HepG2 (cell line): Measurements from ENCODE around the gene SMARCAD1. TPM values are rescaled to one million over a fixed set of nuclear protein-coding genes. Genes with fewer than 3 reads are reported as not detected.

Experiments used
- ARID4A ChIP-seq: sonication (generic); formaldehyde crosslinking; IDR thresholded peaks from 2 replicates; pipeline ENCODE4 v1.5.0; 2020; ENCODE audit warnings: mild to moderate bottlenecking, missing genetic modification reagents, borderline replicate concordance
- BRF2 ChIP-seq: sonication (generic); formaldehyde crosslinking; IDR thresholded peaks from 2 replicates; pipeline ENCODE4 v1.8.1; 2022; ENCODE audit warnings: mild to moderate bottlenecking, missing genetic modification reagents
- HMG20B ChIP-seq: conservative IDR thresholded peaks from 2 replicates; pipeline ENCODE4 v1.6.1; 2016; ENCODE audit warnings: missing genetic modification reagents, missing compliant biosample characterization
- KDM2A ChIP-seq: sonication (generic); formaldehyde crosslinking; IDR thresholded peaks from 2 replicates; pipeline ENCODE4 v1.4.0; 2020; ENCODE audit warnings: low read depth, missing genetic modification reagents, borderline replicate concordance
- MXD3 ChIP-seq: IDR thresholded peaks from 2 replicates; pipeline ENCODE4 v1.6.1; 2016; ENCODE audit warnings: mild to moderate bottlenecking, missing biosample characterization, missing genetic modification reagents
- NR1H2 ChIP-seq: sonication (generic); formaldehyde crosslinking; IDR thresholded peaks from 2 replicates; pipeline ENCODE4 v1.8.1; 2022; ENCODE audit warnings: low read depth, missing genetic modification reagents, borderline replicate concordance
- PLSCR1 ChIP-seq: sonication (generic); formaldehyde crosslinking; IDR thresholded peaks from 2 replicates; pipeline ENCODE4 v1.5.0; 2020; ENCODE audit warnings: missing genetic modification reagents, mild to moderate bottlenecking, borderline replicate concordance
- SETDB1 ChIP-seq: sonication (generic); formaldehyde crosslinking; IDR thresholded peaks from 2 replicates; pipeline ENCODE4 v1.5.1; 2020; ENCODE audit warnings: missing genetic modification reagents, mild to moderate bottlenecking, borderline replicate concordance
- ZNF24 ChIP-seq: fragments of 450-650 bp; IDR thresholded peaks from 2 replicates; pipeline ENCODE4 v1.6.1; 2017; ENCODE audit warnings: antibody characterized with exemption, mild to moderate bottlenecking
- ZNF30 ChIP-seq: sonication (generic); formaldehyde crosslinking; IDR thresholded peaks from 2 replicates; pipeline ENCODE4 v1.5.0; 2020; ENCODE audit warnings: mild to moderate bottlenecking, missing genetic modification reagents
- ZNF567 ChIP-seq: sonication (generic); formaldehyde crosslinking; IDR thresholded peaks from 2 replicates; pipeline ENCODE4 v1.8.1; 2023; ENCODE audit warnings: mild to moderate bottlenecking, missing genetic modification reagents, borderline replicate concordance
- ZNF597 ChIP-seq: sonication (generic); formaldehyde crosslinking; IDR thresholded peaks from 2 replicates; pipeline ENCODE4 v1.5.0; 2020; ENCODE audit warnings: missing genetic modification reagents
- ZNF646 ChIP-seq: sonication (generic); formaldehyde crosslinking; IDR thresholded peaks from 2 replicates; pipeline ENCODE4 v1.9.0; 2021; ENCODE audit warnings: mild to moderate bottlenecking, missing genetic modification reagents
- polyA plus RNA-seq, 8 experiments: library from polyadenylated mRNA; depleted of rRNA in 3 of 8; stranded (reverse) in 7 of 8; unstranded in 1 of 8; fragments of >200 nt; fragmentation: Illumina TruSeq in 4 of 8; extraction: Trizol in 4 of 8; gene quantifications; 2 replicates each; pipeline versions ENCODE4 v1.2.1 to v1.2.3, GENCODE V29; 2011 to 2016; ENCODE audit warnings: low read depth in 4 of 8, missing spikeins in 1 of 8, mixed read lengths in 1 of 8; ENCODE audit not compliant: insufficient read depth in 1 of 8
- total RNA-seq, 5 experiments: library from RNA; depleted of rRNA; stranded (reverse); fragments of >200 nt; fragmentation: Illumina TruSeq; extraction: Trizol; gene quantifications; 2 replicates each; pipeline ENCODE4 v1.2.3, GENCODE V29; 2016; ENCODE audit warnings: low read depth in 1 of 5

Gene SMARCAD1
- total and polyA plus RNA-seq, 2 of the 13 experiments (the other 11 are each of a cell fraction or from before 2014, with no cell fraction given) = 18.2 to 35.9 TPM

GRCh38 chr4:94207469-94208224 is at the start of gene SMARCAD1 (continued):
- 0 out of 2 replicates have a peak, but pooled peaks have one; percentile 38 for TF ChIP-seq HMG20B (CRISPR knock-in tag)
- no peak for TF ChIP-seq ZNF646 (CRISPR knock-in tag)
- TF ChIP-seq PLSCR1 = no peak
- no peak for TF ChIP-seq ZNF597
- 0 out of 2 replicates have a peak, but pooled peaks have one; percentile 67 for TF ChIP-seq NR1H2 (CRISPR knock-in tag)
- TF ChIP-seq BRF2 = no peak
- TF ChIP-seq ARID4A (CRISPR knock-in tag) = peak; percentile 91
- TF ChIP-seq MXD3 = peak; percentile 86
- peak; percentile 66 for TF ChIP-seq KDM2A (CRISPR knock-in tag)
- no peak for TF ChIP-seq ZNF30 (CRISPR knock-in tag)
- TF ChIP-seq ZNF567 (CRISPR knock-in tag) = no peak
- no peak for TF ChIP-seq SETDB1 (CRISPR knock-in tag)
- TF ChIP-seq ZNF24 = no peak
